NCI-H187 treated with DMSO at 0.1 percent for 48 hours (cell line): ENCODE measurements around the gene RABL6.
"Not testable (repeated sequence)": the region's sequence is repeated elsewhere in the genome, so short reads cannot be mapped to it uniquely, and the experiment has no call there.

Source experiments
- DNase-seq: peaks from one replicate; lab custom pipeline; 2025; lab: John Stamatoyannopoulos, UW

The RABL6 gene

DNA sequence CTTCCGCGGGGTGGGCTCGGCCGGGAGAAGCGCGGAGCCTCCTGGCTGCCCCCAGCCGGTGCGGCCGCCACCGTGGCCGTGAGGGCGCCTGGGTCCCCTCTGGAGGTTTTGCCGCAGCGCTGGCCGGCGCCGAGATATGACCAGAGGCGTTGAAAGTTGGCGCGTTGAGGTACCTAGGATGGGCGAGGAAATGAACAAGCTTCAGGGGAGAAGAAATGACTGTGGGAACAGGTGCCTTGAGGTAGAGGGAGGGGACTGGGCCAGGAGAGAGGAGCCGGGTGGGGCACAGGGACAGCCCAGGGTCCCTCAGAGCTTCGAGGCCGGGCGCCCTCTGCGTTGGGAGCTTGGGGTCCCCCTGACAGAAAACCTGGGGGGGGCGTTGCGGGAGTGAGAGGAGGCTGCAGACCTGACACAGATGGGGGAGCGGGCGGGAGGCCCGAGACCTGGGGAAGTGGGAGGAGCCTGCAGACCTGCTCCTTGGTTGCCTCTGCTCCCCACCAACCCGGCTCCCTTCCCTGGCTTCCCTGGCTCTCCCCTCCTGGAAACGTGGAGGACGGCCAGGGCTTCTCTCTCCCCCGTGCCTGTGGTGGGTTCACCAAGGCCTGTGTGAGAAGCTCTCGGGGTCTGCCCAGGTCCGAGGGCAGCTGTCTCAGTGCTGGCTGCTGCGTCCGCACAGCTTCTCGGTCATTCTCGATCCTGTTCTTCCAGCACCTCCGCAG is 14.2 kb downstream of the RABL6 start:
- DNase-seq = no peak

- no peak for DNase-seq
These were observed 15.6 kb downstream of the RABL6 start for GRCh38 chr9:136823136-136824046.

- no peak for DNase-seq
These were observed 16.9 kb downstream of the RABL6 start for GRCh38 chr9:136824496-136825225.

DNA sequence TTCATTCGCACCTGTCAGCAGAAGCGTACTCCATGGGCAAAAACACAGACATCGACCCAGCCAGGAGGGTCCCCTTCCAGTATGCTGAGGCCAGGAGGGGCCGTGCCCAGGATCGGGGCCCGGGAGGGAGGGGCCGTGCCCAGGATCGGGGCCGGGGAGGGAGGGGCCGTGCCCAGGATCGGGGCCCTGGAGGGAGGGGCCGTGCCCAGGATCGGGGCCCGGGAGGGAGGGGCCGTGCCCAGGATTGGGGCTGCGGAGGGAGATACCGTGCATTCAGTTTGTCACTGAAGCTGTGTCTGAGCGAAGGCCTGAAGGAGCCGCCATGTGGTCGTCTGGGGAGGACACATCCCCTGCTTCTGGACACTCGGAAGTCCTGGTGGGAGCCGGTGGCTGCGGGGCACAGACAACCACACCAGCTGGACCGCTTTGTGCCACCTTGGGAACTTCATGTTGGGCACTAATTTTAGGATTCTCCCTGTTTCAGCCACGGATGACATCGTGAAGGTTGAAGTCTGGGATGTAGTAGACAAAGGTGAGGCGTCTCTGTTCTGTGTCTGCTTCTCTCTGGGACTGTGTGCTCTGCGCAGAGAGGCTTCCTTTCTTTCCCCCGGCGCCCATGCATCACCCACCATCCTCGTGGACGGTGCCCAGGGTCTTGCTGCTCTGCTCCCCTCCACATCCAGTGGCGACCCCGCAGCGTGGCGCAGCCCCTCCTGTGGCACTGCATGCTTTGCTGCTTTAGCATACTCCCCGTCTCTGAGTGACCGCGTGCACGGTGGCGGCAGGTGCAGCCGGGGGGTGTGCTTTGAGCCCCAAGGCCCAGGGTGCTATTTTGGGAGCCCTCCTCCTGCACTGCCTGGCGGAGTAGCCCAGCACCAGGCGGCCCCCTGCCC is 17.8 kb downstream of the RABL6 start:
- DNase-seq = no peak

DNA sequence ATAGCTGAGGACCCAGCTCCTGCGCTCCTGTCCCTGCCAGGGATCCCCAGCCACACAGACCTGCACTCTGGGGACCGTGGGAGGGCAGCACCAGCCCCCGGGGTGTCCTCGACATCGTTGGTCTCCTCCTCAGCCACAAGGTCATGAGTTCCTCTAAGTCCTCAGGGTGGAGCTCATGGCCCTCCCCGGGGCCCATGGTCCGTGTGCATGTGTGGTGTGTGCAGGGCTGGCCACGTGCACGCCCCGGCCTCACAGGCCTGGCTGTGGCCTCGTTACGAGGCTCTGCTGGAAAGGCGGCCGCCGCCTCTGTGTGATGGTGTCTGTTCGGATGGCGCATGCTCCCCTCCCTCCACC is 18.4 kb downstream of the RABL6 start:
- no peak for DNase-seq

- no peak for DNase-seq
These were observed 19.2 kb downstream of the RABL6 start for GRCh38 chr9:136826703-136827582.

- no peak for DNase-seq
These were observed 20.2 kb downstream of the RABL6 start for GRCh38 chr9:136827794-136828473.

DNA sequence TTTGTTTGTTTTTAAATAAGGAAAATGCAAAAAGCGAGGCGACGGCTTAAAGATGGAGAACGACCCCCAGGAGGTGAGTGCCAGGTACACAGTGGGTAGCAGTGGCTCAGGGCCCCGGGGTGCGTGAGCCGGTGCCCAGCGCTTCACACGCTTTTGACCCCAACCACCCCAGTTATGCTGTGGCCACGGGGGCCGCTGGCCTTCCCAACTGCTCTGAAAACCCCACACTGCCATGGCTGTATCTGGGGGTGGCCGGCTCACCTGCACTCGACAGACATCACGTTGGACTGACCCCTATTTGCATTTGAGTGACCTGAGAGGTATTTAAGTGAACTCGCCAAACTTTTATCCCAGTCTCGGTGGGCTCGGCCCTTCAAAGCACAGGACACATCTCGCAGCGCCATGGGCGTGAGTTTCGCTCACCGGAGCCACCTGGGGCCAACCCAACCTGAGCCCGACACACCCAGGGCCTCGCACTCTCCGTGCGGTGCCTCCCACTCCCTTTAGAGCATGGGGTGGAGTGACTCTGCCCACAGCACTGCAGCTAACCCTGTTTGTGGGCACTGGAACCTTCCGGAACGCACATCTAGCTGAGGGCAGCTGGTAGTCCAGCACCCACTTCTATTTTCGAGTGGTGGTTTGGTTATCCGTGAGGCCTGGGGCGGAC is 20.9 kb downstream of the RABL6 start:
- DNase-seq = no peak

DNA sequence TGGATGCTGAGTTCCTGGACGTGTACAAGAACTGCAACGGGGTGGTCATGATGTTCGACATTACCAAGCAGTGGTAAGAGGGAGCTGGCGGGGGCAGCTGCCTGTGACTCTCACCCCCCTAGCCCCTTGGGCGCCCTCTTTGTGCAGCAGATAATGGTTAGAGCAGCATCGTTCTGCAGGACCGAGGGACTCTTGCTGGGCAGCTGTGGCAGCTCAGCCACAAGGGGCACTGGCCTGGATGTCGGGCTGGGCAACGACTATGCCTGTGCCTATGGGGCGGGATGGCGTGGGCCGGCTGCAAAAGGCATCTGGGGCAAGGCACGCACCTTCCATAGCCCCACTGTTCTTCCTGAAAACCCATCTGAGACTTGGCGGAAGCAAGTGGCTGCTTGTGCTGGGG is 21.7 kb downstream of the RABL6 start:
- DNase-seq = no peak

DNA sequence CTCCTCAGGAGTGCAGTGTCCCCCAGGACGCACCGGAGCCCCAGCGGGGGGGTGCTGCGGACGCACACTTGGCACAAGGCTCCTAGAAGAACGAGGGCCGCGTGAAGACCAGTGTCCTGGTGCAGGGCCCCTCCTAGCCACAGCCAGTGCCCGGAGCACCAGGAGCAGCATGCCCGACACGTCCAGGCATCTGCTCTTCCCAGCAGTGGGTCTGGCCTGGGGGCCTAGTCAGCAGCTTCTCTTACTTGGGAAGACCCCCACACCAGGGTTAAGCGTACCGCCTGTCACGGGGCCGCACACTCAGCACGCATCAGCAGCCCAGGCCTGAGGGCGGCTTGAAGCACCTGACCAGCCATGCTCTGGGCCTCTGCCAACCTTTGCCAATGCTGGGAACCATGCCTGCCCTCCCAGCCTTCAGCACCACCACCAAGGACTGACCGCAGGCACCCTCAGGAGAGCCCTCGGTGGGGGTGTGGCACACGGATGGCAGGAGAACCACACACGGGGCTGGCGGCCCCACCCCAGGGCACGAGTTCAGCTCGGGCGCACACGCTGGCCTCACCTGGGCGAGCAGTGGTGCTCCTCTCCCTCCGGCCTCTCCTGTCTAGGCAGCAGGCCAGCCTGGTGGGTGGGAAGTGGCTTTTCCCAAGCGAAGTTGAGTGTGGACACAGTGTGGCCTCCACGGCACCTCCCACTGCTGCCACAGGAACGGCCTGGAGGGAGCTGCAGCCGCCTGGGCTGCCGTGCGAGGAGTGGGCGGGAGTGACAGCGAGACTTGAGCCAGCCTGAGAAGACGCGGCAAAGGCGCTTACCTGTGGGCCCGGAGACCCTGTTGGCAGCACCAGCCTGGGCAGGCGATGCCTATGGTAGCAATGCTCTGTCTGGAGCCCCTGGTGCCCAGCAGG is 22.5 kb downstream of the RABL6 start:
- no peak for DNase-seq

- no peak for DNase-seq
These were observed 23.4 kb downstream of the RABL6 start for GRCh38 chr9:136831002-136831719.

- DNase-seq = no peak
These were observed 24.0 kb downstream of the RABL6 start for GRCh38 chr9:136831720-136832104.

DNA sequence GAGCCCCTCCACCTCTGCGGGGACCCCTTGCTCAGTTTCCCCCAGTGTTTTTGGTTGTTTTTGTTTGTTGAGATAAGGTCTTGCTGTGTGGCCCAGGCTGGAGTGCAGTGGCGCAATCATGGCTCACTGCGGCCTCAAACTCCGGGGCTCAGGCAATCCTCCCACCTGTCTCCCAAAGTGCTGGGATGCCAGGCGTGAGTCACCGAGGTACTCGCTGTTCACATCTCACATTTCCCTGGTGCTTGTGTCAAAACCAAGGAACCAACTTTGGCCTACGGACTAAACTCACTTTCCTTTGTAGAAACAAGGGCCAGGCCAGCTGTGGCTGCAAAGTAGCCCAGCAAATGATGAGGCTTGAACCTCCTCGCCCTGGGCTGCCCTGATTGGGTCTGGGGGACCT is 24.8 kb downstream of the RABL6 start:
- DNase-seq = no peak

DNA sequence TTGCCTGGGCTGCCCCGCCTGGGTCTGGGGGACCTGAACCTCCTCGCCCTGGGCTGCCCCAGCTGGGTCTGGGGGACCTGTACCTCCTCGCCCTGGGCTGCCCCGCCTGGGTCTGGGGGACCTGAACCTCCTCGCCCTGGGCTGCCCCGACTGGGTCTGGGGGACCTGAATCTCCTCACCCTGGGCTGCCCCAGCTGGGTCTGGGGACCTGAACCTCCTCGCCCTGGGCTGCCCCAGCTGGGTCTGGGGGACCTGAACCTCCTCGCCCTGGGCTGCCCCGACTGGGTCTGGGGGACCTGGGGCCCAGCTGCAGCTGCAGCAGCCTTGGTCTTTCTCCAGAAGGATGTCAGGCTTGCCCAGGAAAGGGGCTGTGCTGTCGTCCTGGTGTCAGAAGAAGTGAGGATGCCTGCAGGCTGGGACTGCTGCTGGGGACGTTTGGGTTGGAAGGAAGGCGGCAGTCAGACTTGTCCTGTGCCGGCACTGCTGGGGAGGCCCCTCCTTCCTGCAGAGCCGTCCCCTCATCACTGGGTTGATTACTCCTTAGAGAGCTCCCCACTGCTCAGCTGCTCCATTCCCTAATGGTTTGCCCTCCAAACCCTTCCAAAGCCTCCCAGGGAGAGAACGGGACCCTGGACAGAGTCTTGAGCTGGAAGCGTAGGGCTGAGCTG is 25.8 kb downstream of the RABL6 start:
- DNase-seq = not testable (repeated sequence)

GRCh38 chr9:136835162-136835931 is 27.6 kb downstream of the RABL6 start:
- DNase-seq = no peak
